ENCODE data around the gene CRIP1.

Gene CRIP1

GRCh38 chr14:105439710-105440553, 46.8 kb upstream of the CRIP1 start:
- H3K36me3 ChIP-seq, result peaks cover 0 to 46% (median 14%) of the 10 kb centered on the region in 3 donors
- TF ChIP-seq CTCF (IDR thresholded peaks at IDR 0.05), result no peak
- DNase-seq, result no peak
- no peak overlapping the region for H3K4me3 ChIP-seq
- no peaks in the 10 kb centered on the region for H3K9me3 ChIP-seq
- peaks cover 0 to 14% (median 5%) of the 10 kb centered on the region in 4 donors for H3K4me1 ChIP-seq
- H3K27me3 ChIP-seq, result no peaks in the 10 kb centered on the region
- intact Hi-C loops (cut with DNase I; ENCODE audit: low total_unique reads), result no loop called here
- no peak overlapping the region for H3K27ac ChIP-seq

- no peak overlapping the region for H3K4me3 ChIP-seq
- peaks cover 0 to 48% (median 14%) of the 10 kb centered on the region in 3 donors for H3K36me3 ChIP-seq
- H3K4me1 ChIP-seq, result peaks cover 0 to 14% (median 5%) of the 10 kb centered on the region in 4 donors
- H3K27ac ChIP-seq, result no peak overlapping the region
- H3K27me3 ChIP-seq, result no peaks in the 10 kb centered on the region
- no peak for TF ChIP-seq CTCF (IDR thresholded peaks at IDR 0.05)
- H3K9me3 ChIP-seq, result no peaks in the 10 kb centered on the region
- intact Hi-C loops (cut with DNase I; ENCODE audit: low total_unique reads), result no loop called here
- DNase-seq, result no peak
Measured at GRCh38 chr14:105440554-105440900, 46.2 kb upstream of the CRIP1 start.

GRCh38 chr14:105440992-105441391, 45.7 kb upstream of the CRIP1 start:
- no peak overlapping the region for H3K27ac ChIP-seq
- TF ChIP-seq CTCF (IDR thresholded peaks at IDR 0.05), result no peak
- H3K4me3 ChIP-seq, result no peak overlapping the region
- no peak for DNase-seq
- peaks cover 0 to 14% (median 4%) of the 10 kb centered on the region in 4 donors for H3K4me1 ChIP-seq
- intact Hi-C loops (cut with DNase I; ENCODE audit: low total_unique reads), result no loop called here
- H3K9me3 ChIP-seq, result no peaks in the 10 kb centered on the region
- no peaks in the 10 kb centered on the region for H3K27me3 ChIP-seq
- H3K36me3 ChIP-seq, result peaks cover 0 to 52% (median 14%) of the 10 kb centered on the region in 3 donors

GRCh38 chr14:105442125-105442524, 44.6 kb upstream of the CRIP1 start:
- H3K9me3 ChIP-seq, result no peaks in the 10 kb centered on the region
- H3K27me3 ChIP-seq, result no peaks in the 10 kb centered on the region
- peaks cover 0 to 14% (median 0%) of the 10 kb centered on the region in 4 donors for H3K4me1 ChIP-seq
- H3K27ac ChIP-seq, result no peak overlapping the region
- H3K36me3 ChIP-seq, result peaks cover 0 to 60% (median 14%) of the 10 kb centered on the region in 3 donors
- intact Hi-C loops (cut with DNase I; ENCODE audit: low total_unique reads), result no loop called here
- TF ChIP-seq CTCF (IDR thresholded peaks at IDR 0.05), result no peak
- no peak overlapping the region for H3K4me3 ChIP-seq
- DNase-seq, result no peak

GRCh38 chr14:105442834-105443233, 43.9 kb upstream of the CRIP1 start:
- H3K36me3 ChIP-seq, result peaks cover 0 to 55% (median 14%) of the 10 kb centered on the region in 3 donors
- no peak for DNase-seq
- intact Hi-C loops (cut with DNase I; ENCODE audit: low total_unique reads), result no loop called here

More at GRCh38 chr14:105442834-105443233, 43.9 kb upstream of the CRIP1 start:
- no peaks in the 10 kb centered on the region for H3K27me3 ChIP-seq
- no peak for TF ChIP-seq CTCF (IDR thresholded peaks at IDR 0.05)
- no peaks in the 10 kb centered on the region for H3K9me3 ChIP-seq
- no peak overlapping the region for H3K27ac ChIP-seq
- peaks cover 0 to 8% (median under 1%) of the 10 kb centered on the region in 4 donors for H3K4me1 ChIP-seq
- no peak overlapping the region for H3K4me3 ChIP-seq
